Adrenal gland (tissue), 5 donors: ENCODE data around the gene NUDT2.

Experiments
- POLR2A ChIP-seq, 2 donors: fragments of 450-650 bp; IDR thresholded peaks; one replicate each; pipeline ENCODE4 v1.6.1; 2017; ENCODE audit warnings: antibody characterized with exemption in 2 of 2, mild to moderate bottlenecking in 2 of 2, moderate library complexity in 1 of 2
- TF ChIP-seq, protein P1 (sequence below), 6 experiments: fragments of 450-650 bp in 4 of 6; fragments of 200-600 bp in 2 of 6; sonication (generic) in 1 of 6; IDR thresholded peaks; 1 replicate in 5 of 6; 2 replicates in 1 of 6; pipeline versions ENCODE4 v1.5.1 to v1.8.0; 2016 to 2021; ENCODE audit warnings: antibody characterized with exemption in 6 of 6, mild to moderate bottlenecking in 2 of 6, moderate library complexity in 1 of 6
- donor health status: DM: no; HTN: no; CAD: no.

DNA sequence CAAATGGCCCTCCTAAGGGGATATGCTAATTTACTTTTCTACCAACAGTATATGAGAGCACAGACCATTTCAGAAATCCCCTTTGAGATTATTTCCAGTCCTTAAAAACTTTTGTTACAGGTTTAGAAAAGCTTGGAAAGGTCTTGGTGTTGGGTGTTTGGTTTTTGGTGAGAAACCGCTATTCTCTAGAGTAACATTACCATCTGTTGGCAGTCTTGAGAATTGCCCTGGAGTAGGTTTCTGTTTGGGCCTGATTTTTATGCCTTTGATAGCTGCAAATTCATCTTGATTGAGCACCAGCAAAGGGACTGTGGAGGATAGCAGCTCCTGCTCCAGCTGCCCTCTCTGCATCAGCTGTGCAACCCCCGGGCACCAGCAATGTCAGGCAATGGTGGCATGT, 8.0 kb downstream of the NUDT2 start:
- TF ChIP-seq, protein P1, sequence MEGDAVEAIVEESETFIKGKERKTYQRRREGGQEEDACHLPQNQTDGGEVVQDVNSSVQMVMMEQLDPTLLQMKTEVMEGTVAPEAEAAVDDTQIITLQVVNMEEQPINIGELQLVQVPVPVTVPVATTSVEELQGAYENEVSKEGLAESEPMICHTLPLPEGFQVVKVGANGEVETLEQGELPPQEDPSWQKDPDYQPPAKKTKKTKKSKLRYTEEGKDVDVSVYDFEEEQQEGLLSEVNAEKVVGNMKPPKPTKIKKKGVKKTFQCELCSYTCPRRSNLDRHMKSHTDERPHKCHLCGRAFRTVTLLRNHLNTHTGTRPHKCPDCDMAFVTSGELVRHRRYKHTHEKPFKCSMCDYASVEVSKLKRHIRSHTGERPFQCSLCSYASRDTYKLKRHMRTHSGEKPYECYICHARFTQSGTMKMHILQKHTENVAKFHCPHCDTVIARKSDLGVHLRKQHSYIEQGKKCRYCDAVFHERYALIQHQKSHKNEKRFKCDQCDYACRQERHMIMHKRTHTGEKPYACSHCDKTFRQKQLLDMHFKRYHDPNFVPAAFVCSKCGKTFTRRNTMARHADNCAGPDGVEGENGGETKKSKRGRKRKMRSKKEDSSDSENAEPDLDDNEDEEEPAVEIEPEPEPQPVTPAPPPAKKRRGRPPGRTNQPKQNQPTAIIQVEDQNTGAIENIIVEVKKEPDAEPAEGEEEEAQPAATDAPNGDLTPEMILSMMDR (IDR thresholded peaks at IDR 0.05) = no peak
- no peak for TF ChIP-seq POLR2A (IDR thresholded peaks at IDR 0.05)
